CD4-positive, alpha-beta T cell (primary cell): ENCODE measurements around the gene RPS6KA3. TPM values are rescaled to one million over a fixed set of nuclear protein-coding genes. Genes with fewer than 3 reads are reported as not detected.
A peak's percentile ranks its signal among the peaks of the same experiment; 100 is the strongest.

ENCODE experiments used
- ATAC-seq: fragments of 200-7000 bp; cut with Tn5 transposase; one replicate; pipeline ENCODE4 v1.10.0; 2022; ENCODE audit warnings: mild to moderate bottlenecking; ENCODE audit not compliant: poor library complexity
- CTCF ChIA-PET: fragments of 350-600 bp; sonication (Branson Sonifier 250); formaldehyde crosslinking; loops from one replicate; lab custom pipeline; 2021; ENCODE audit warnings: antibody characterized with exemption, inconsistent platforms; lab: Charles Lee
- POLR2A ChIA-PET: fragments of 350-600 bp; sonication (Branson Sonifier 250); formaldehyde crosslinking; loops from one replicate; lab custom pipeline; 2021; ENCODE audit warnings: antibody characterized with exemption, inconsistent platforms; lab: Charles Lee
- DNase-seq, 14 experiments: peaks; one replicate each; pipeline ENCODE4 v3.0.0-alpha.2; 2013 to 2020; ENCODE audit warnings: mixed read lengths in 2 of 14
- H3K27ac ChIP-seq, 2 donors: one replicate each; pipeline versions ENCODE4 v1.5.1 to v1.7.0; 2013; ENCODE audit warnings: low read length in 2 of 2, low read depth in 1 of 2, mild to moderate bottlenecking in 1 of 2
- H3K27me3 ChIP-seq, 2 experiments: 1 replicate in 1 of 2; 2 replicates in 1 of 2; pipeline versions ENCODE4 v1.6.1 to v1.7.0; 2013; ENCODE audit warnings: low read length in 2 of 2, control low read depth in 1 of 2, mild to moderate bottlenecking in 1 of 2, moderate library complexity in 1 of 2; ENCODE audit not compliant: insufficient read depth in 2 of 2, control insufficient read depth in 1 of 2
- H3K36me3 ChIP-seq: one replicate; pipeline ENCODE4 v1.6.1; 2013; ENCODE audit warnings: low read length, control low read depth; ENCODE audit not compliant: insufficient read depth
- H3K4me1 ChIP-seq: one replicate; pipeline ENCODE4 v1.6.1; 2013; ENCODE audit warnings: low read length, control low read depth; ENCODE audit not compliant: insufficient read depth
- H3K4me3 ChIP-seq: one replicate; pipeline ENCODE4 v1.5.1; 2013; ENCODE audit warnings: mild to moderate bottlenecking, low read length, moderate library complexity
- H3K9me3 ChIP-seq, 2 experiments: 1 replicate in 1 of 2; 2 replicates in 1 of 2; pipeline versions ENCODE4 v1.6.1 to v1.7.0; 2013; ENCODE audit warnings: low read length in 2 of 2, mild to moderate bottlenecking in 2 of 2, control low read depth in 1 of 2, moderate library complexity in 1 of 2; ENCODE audit not compliant: control insufficient read depth in 1 of 2, insufficient read depth in 1 of 2
- H3K27ac Mint-ChIP-seq: one replicate; pipeline ENCODE4 v1.8.0; 2020; ENCODE audit warnings: mixed read lengths
- H3K27me3 Mint-ChIP-seq: one replicate; pipeline ENCODE4 v1.8.0; 2021; ENCODE audit warnings: mixed read lengths
- H3K36me3 Mint-ChIP-seq: one replicate; pipeline ENCODE4 v1.8.0; 2021; ENCODE audit warnings: low read depth, mixed read lengths
- H3K4me1 Mint-ChIP-seq: one replicate; pipeline ENCODE4 v1.8.0; 2021; ENCODE audit warnings: low read depth, mixed read lengths
- H3K4me3 Mint-ChIP-seq: one replicate; pipeline ENCODE4 v1.8.0; 2020; ENCODE audit warnings: mild to moderate bottlenecking, mixed read lengths
- H3K9me3 Mint-ChIP-seq: one replicate; pipeline ENCODE4 v1.8.0; 2020; ENCODE audit warnings: mixed read lengths
- CTCF ChIP-seq: fragments of 200-600 bp; IDR thresholded peaks from one replicate; pipeline ENCODE4 v1.8.0; 2022; ENCODE audit warnings: antibody characterized with exemption, mild to moderate bottlenecking
- intact Hi-C, 2 experiments: fragments of 100-400 bp; cut with DNase I in 1 of 2; cut with micrococcal nuclease in 1 of 2; formaldehyde crosslinking; loops; one replicate each; pipeline versions ENCODE4 v1.15.1 to v1.9.0; 2023 to 2025; cut with DNase I, micrococcal nuclease
- total RNA-seq, 174 experiments: library from RNA in 2 of 174; stranded (reverse) in 2 of 174; gene quantifications; one replicate each; pipeline ENCODE4 v1.2.3 and lab custom pipeline; 2021 to 2026

RPS6KA3 gene
- total RNA-seq, 2 experiments from 2014 or later, result 39.6 to 39.7 TPM

- POLR2A ChIA-PET, result no interaction called here
- no peak overlapping the region for H3K4me3 Mint-ChIP-seq
- H3K9me3 ChIP-seq, result peaks cover 0 to 5% of the 10 kb centered on the region in 2 experiments
- CTCF ChIA-PET, result no interaction called here
- H3K36me3 Mint-ChIP-seq, result peaks cover 19% of the 10 kb centered on the region
- no peak overlapping the region for H3K27ac ChIP-seq
- no peaks in the 10 kb centered on the region for H3K27me3 ChIP-seq
- H3K4me1 ChIP-seq, result peaks cover 15% of the 10 kb centered on the region
- TF ChIP-seq CTCF, result no peak
- intact Hi-C loops, result loop anchor here (5.0 to 10.0 kb wide), 4 partner anchors 42 to 1595 kb away; partner anchors contain the start of genes PHKA2 (in 1 of the 2) and RS1 (in 1 of the 2)
- H3K27ac Mint-ChIP-seq, result no peak overlapping the region
- H3K4me1 Mint-ChIP-seq, result peaks cover 5% of the 10 kb centered on the region
- H3K4me3 ChIP-seq, result no peak overlapping the region
- DNase-seq (no peak), ATAC-seq (no peak)
- H3K36me3 ChIP-seq, result no peaks in the 10 kb centered on the region
- H3K9me3 Mint-ChIP-seq, result no peaks in the 10 kb centered on the region
- H3K27me3 Mint-ChIP-seq, result no peaks in the 10 kb centered on the region
Observed at GRCh38 chrX:20269848-20270561, 3.3 kb upstream of the RPS6KA3 start.

GRCh38 chrX:20267931-20268701, 1.4 kb upstream of the RPS6KA3 start:
- ChIA-PET POLR2A (interaction anchor here (1.8 kb wide), 1 partner anchor 126 kb away, joined by 5 read pairs; the partner anchor contains the start of gene EIF1AX), CTCF (interaction anchor here (0.7 kb wide), 1 partner anchor 914 kb away, joined by 3 read pairs; no protein-coding TSS in a partner anchor)
- ATAC-seq, result no peak
- DNase-seq, result peak in 8 of 14 experiments; percentile 1 to 63 (median 20)
- Histone ChIP-seq H3K27me3 (no peaks in the 10 kb centered on the region), H3K36me3 (no peaks in the 10 kb centered on the region), H3K4me3 (peak overlapping the region; percentile 75), H3K27ac (peak overlapping the region; percentile 34 to 72), H3K4me1 (peaks cover 15% of the 10 kb centered on the region), H3K9me3 (peaks cover 0 to 5% of the 10 kb centered on the region in 2 experiments)
- H3K4me1 Mint-ChIP-seq, result peaks cover 22% of the 10 kb centered on the region
- intact Hi-C loops, result loop anchor here (10.0 kb wide), 2 partner anchors 147 to 1283 kb away; partner anchors contain the start of gene PHKA2 (in 1 of the 2)
- peak overlapping the region; percentile 99 for H3K4me3 Mint-ChIP-seq
- H3K27me3 Mint-ChIP-seq, result no peaks in the 10 kb centered on the region
- peaks cover 19% of the 10 kb centered on the region for H3K36me3 Mint-ChIP-seq
- H3K27ac Mint-ChIP-seq, result peak overlapping the region; percentile 97
- H3K9me3 Mint-ChIP-seq, result no peaks in the 10 kb centered on the region
- no peak for TF ChIP-seq CTCF

GRCh38 chrX:20267607-20267930, 860 bp upstream of the RPS6KA3 start:
- H3K9me3 Mint-ChIP-seq, result no peaks in the 10 kb centered on the region
- peaks cover 15% of the 10 kb centered on the region for H3K4me1 ChIP-seq
- intact Hi-C loops, result loop anchor here (10.0 kb wide), 2 partner anchors 147 to 1283 kb away; partner anchors contain the start of gene PHKA2 (in 1 of the 2)
- CTCF ChIA-PET, result interaction anchor here (0.7 kb wide), 1 partner anchor 913 kb away, joined by 3 read pairs; no protein-coding TSS in a partner anchor
- peak overlapping the region; percentile 34 to 72 for H3K27ac ChIP-seq
- H3K36me3 ChIP-seq, result no peaks in the 10 kb centered on the region
- no peak for ATAC-seq
- H3K4me3 ChIP-seq, result peak overlapping the region; percentile 75
- POLR2A ChIA-PET, result interaction anchor here (0.8 to 2.4 kb wide), 6 partner anchors 11 to 170 kb away, joined by 3 to 12 read pairs (median 4); partner anchors contain the start of gene EIF1AX
- peaks cover 26% of the 10 kb centered on the region for H3K4me1 Mint-ChIP-seq
- H3K27me3 Mint-ChIP-seq, result no peaks in the 10 kb centered on the region
- peak overlapping the region; percentile 99 for H3K4me3 Mint-ChIP-seq
- peak overlapping the region; percentile 97 for H3K27ac Mint-ChIP-seq
- no peak for DNase-seq
- H3K27me3 ChIP-seq, result no peaks in the 10 kb centered on the region
- no peak for TF ChIP-seq CTCF
- H3K9me3 ChIP-seq, result peaks cover 0 to 5% of the 10 kb centered on the region in 2 experiments
- H3K36me3 Mint-ChIP-seq, result peaks cover 19% of the 10 kb centered on the region
